Measurements from ENCODE around the gene PERCC1. TPM values are rescaled to one million over a fixed set of nuclear protein-coding genes. Genes with fewer than 3 reads are reported as not detected.

PERCC1 gene
- total RNA-seq, 1 experiment from 2014 or later: not detected

Other genes with a start within 250 kb of the PERCC1 start
- gene TPSG1, start 205.8 kb upstream of the PERCC1 start, total RNA-seq (2014; rRNA removed; shearing (Covaris generic)): not detected in 2 replicates
- not detected in 2 replicates for gene TPSB2, start 200.9 kb upstream of the PERCC1 start, total RNA-seq (2014; rRNA removed; shearing (Covaris generic))
- gene TPSAB1, start 190.4 kb upstream of the PERCC1 start, total RNA-seq (2014; rRNA removed; shearing (Covaris generic)): not detected in 2 replicates
- gene TPSD1, start 175.0 kb upstream of the PERCC1 start, total RNA-seq (2014; rRNA removed; shearing (Covaris generic)): not detected in 2 replicates
- gene UBE2I, start 121.4 kb upstream of the PERCC1 start, total RNA-seq (2014; rRNA removed; shearing (Covaris generic)): 90.5 and 120 TPM in 2 replicates
- gene BAIAP3, start 97.4 kb upstream of the PERCC1 start, total RNA-seq (2014; rRNA removed; shearing (Covaris generic)): 0.29 and 0.89 TPM in 2 replicates
- 45.4 and 50.2 TPM in 2 replicates for gene TSR3, start 79.2 kb upstream of the PERCC1 start, total RNA-seq (2014; rRNA removed; shearing (Covaris generic))
- gene GNPTG, start 79.1 kb upstream of the PERCC1 start, total RNA-seq (2014; rRNA removed; shearing (Covaris generic)): 32.2 and 33.0 TPM in 2 replicates
- gene UNKL, start 16.4 kb upstream of the PERCC1 start, total RNA-seq (2014; rRNA removed; shearing (Covaris generic)): 29.2 and 31.0 TPM in 2 replicates
- 29.7 and 31.1 TPM in 2 replicates for gene UQCC4, start 10.3 kb upstream of the PERCC1 start, total RNA-seq (2014; rRNA removed; shearing (Covaris generic))
- 0.42 and 0.61 TPM in 2 replicates for gene CCDC154, start 13.5 kb downstream of the PERCC1 start, total RNA-seq (2014; rRNA removed; shearing (Covaris generic))
- 62.0 and 67.0 TPM in 2 replicates for gene CLCN7, start 44.0 kb downstream of the PERCC1 start, total RNA-seq (2014; rRNA removed; shearing (Covaris generic))
- 0.15 TPM in 1 of 2 replicates, not detected in the other for gene PTX4, start 57.9 kb downstream of the PERCC1 start, total RNA-seq (2014; rRNA removed; shearing (Covaris generic))
- gene TELO2, start 62.3 kb downstream of the PERCC1 start, total RNA-seq (2014; rRNA removed; shearing (Covaris generic)): 7.8 and 8.1 TPM in 2 replicates
- not detected in 2 replicates for gene TMEM204, start 102.6 kb downstream of the PERCC1 start, total RNA-seq (2014; rRNA removed; shearing (Covaris generic))
- 8.5 and 14.4 TPM in 2 replicates for gene IFT140, start 181.0 kb downstream of the PERCC1 start, total RNA-seq (2014; rRNA removed; shearing (Covaris generic))
- gene CRAMP1, start 181.3 kb downstream of the PERCC1 start, total RNA-seq (2014; rRNA removed; shearing (Covaris generic)): 8.3 and 9.1 TPM in 2 replicates
- 41.6 and 44.8 TPM in 2 replicates for gene JPT2, start 247.2 kb downstream of the PERCC1 start, total RNA-seq (2014; rRNA removed; shearing (Covaris generic))

Data from NCI-H460 (cell line).